Endothelial cell of umbilical vein (primary cell): ENCODE measurements around the gene B3GALT5.

Source experiments
- EZH2 ChIP-seq: IDR thresholded peaks from 2 replicates; pipeline ENCODE4 v1.6.1; 2012; ENCODE audit warnings: borderline replicate concordance, low read depth, mild to moderate bottlenecking, moderate library complexity, low read length, inconsistent platforms; ENCODE audit not compliant: severe bottlenecking
- FOS ChIP-seq: IDR thresholded peaks from 2 replicates; pipeline ENCODE4 v1.6.1; 2011; ENCODE audit warnings: mild to moderate bottlenecking, low read length, moderate library complexity, borderline replicate concordance; ENCODE audit not compliant: insufficient read depth
- JUN ChIP-seq: IDR thresholded peaks from 2 replicates; pipeline ENCODE4 v1.6.1; 2011; ENCODE audit warnings: borderline replicate concordance, low read depth; ENCODE audit not compliant: insufficient read length, insufficient read depth
- POLR2A ChIP-seq: IDR thresholded peaks from 2 replicates; pipeline ENCODE4 v1.6.1; 2012; ENCODE audit warnings: low read depth, mild to moderate bottlenecking, control low read depth, low read length
- POLR2AphosphoS5 ChIP-seq: IDR thresholded peaks from 2 replicates; pipeline ENCODE4 v1.6.1; 2012; ENCODE audit warnings: low read depth, mild to moderate bottlenecking, control low read depth, low read length, moderate library complexity; ENCODE audit not compliant: insufficient read depth
- TF ChIP-seq, protein P1 (sequence below), 2 donors: IDR thresholded peaks; 1 replicate in 1 of 2; 2 replicates in 1 of 2; pipeline ENCODE4 v1.5.1; 2011; ENCODE audit warnings: low read length in 2 of 2, mild to moderate bottlenecking in 2 of 2, moderate library complexity in 2 of 2, control low read depth in 1 of 2, inconsistent platforms in 1 of 2, low read depth in 1 of 2; ENCODE audit not compliant: insufficient read depth in 1 of 2; ENCODE audit errors: extremely low read depth in 1 of 2

DNA sequence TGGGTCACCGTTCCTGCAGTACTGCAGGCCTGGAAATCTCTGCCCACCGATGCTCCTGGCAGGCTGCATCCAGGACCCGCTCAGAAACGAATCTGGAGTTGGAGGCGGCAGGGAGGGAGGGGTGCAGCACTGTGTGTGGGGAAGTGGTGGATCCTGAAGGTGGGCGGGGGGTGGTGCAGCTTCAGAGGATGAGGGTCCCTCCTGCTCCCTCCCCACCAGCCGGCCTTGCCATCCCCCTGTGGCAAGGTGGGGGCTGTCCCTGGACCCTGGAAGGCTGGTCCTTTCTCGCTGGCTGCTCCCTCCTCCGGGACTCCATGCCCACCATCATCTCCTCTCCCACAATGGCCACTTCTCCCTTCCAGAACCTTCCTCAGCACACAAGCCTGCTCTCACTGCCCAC is 60.4 kb downstream of the B3GALT5 start:
- TF ChIP-seq POLR2A, result no peak
- TF ChIP-seq, protein P1, sequence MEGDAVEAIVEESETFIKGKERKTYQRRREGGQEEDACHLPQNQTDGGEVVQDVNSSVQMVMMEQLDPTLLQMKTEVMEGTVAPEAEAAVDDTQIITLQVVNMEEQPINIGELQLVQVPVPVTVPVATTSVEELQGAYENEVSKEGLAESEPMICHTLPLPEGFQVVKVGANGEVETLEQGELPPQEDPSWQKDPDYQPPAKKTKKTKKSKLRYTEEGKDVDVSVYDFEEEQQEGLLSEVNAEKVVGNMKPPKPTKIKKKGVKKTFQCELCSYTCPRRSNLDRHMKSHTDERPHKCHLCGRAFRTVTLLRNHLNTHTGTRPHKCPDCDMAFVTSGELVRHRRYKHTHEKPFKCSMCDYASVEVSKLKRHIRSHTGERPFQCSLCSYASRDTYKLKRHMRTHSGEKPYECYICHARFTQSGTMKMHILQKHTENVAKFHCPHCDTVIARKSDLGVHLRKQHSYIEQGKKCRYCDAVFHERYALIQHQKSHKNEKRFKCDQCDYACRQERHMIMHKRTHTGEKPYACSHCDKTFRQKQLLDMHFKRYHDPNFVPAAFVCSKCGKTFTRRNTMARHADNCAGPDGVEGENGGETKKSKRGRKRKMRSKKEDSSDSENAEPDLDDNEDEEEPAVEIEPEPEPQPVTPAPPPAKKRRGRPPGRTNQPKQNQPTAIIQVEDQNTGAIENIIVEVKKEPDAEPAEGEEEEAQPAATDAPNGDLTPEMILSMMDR (IDR thresholded peaks at IDR 0.05; ENCODE audit: extremely low read depth in 1 of 2, insufficient read depth in 1 of 2, low read depth in 1 of 2, low read length in 2 of 2), result no peak
- no peak for TF ChIP-seq EZH2
- TF ChIP-seq POLR2AphosphoS5, result no peak
- TF ChIP-seq JUN, result no peak
- no peak for TF ChIP-seq FOS
